Measurements from ENCODE around the gene KRTAP12-2. TPM values are rescaled to one million over a fixed set of nuclear protein-coding genes. Genes with fewer than 3 reads are reported as not detected.

KRTAP12-2 gene
- total RNA-seq, 2 donors from 2014 or later, result not detected

DNA sequence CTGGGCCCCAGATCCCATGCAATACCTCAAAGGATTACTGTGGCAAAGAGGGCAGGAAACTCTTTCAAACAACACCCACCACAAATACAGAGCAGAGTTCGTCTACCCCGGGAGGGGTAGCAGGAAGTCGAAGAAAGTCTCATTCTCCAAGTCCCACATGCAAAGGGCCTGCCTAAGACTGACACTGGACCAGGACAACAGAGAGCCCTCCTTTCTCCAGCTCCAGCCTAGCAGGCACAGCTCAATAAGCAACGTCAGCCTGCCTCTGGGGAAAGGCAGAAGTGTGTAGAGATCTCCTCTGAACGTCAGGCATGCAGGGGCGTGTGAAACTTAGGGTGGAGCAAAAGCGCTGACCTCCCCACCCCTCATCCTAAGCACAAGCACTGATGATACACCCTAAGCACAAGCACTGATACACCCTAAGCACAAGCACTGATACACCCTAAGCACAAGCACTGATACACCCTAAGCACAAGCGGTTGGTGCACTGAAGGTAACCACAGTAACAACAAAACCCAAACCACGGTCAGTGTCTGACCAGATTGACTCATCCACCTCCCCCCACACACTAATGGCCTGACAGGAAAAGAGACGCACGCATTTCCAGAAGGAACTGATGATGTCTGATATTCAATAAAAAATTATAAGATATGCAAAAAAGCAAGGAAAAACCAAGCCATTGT, 7.7 kb downstream of the KRTAP12-2 start:
- Mint-ChIP-seq H3K27me3 (ENCODE audit: low read depth) (no peaks in the 10 kb centered on the region), H3K27ac (no peak overlapping the region), H3K9me3 (peaks cover 9 to 21% of the 10 kb centered on the region in 2 donors), H3K36me3 (ENCODE audit: insufficient read depth in 2 of 2) (peaks cover 24% of the 10 kb centered on the region in 2 donors), H3K4me1 (ENCODE audit: low read depth) (peaks cover 43% of the 10 kb centered on the region), H3K4me3 (peak overlapping the region; percentile 66 to 72)
- ATAC-seq (replicated peaks in 1 of 2), result peak in 1 of 2 donors; percentile 23
- no peak for DNase-seq

DNA sequence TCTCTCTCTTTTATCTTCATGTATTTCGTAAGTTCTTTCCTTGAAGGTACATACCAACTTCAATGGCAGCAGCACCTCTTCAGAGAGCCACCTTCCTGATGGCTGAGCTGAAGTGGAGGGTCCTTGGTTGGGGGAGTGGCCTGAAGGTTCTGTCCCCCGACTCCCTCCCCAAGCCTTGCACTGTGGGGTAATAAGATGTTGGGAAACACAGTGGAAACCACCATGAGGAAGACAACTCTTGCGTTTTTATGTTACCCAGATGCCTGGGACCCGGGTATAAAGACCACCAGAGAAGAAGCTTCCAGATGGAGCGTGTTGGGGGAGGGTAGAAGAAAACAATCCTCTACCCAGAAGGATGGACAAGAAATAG, 8.2 kb downstream of the KRTAP12-2 start:
- Mint-ChIP-seq H3K9me3 (peaks cover 9 to 21% of the 10 kb centered on the region in 2 donors), H3K27me3 (ENCODE audit: low read depth) (no peaks in the 10 kb centered on the region), H3K4me3 (peak overlapping the region; percentile 66 to 72), H3K36me3 (ENCODE audit: insufficient read depth in 2 of 2) (peaks cover 28 to 29% of the 10 kb centered on the region in 2 donors), H3K27ac (no peak overlapping the region), H3K4me1 (ENCODE audit: low read depth) (peaks cover 46% of the 10 kb centered on the region)
- ATAC-seq (replicated peaks in 1 of 2) (no peak), DNase-seq (no peak)

DNA sequence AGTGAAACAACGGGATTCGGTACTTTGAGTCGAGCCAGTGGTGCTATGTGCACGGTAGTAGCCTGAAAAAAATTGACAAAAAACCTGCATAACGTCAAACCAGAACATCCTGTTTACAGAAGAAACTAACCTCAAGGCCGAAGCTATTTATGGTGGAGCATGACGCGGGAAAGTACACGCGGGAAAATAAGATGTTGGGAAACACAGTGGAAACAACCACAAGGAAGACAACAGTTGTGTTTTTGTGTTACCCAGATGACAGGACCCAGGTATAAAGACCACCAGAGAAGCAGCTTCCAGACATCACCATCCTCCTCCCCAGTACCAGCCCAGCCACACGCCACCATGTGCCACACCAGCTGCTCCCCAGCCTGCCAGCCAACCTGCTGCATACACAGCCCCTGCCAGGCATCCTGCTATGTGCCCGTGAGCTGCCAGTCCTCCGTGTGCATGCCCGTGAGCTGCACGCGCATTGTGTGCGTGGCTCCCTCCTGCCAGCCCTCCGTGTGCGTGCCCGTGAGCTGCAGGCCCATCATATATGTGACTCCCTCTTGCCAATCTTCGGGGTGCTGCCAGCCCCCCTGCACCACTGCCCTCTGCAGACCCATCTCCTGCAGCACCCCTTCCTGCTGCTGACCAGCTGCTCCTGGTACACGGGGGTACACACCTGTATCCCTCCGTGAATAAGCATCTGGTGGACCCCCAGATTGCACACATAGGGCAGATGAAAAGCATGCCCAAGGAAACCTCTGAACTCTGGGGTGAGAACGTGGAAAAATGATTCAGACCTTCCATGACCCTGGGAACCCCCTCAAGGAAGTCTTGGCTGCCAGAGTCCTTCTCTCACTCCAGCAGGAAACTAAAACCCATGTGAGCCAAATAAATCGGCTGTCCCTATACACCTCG, 8.8 kb downstream of the KRTAP12-2 start, which contains the start of gene KRTAP12-3:
Gene KRTAP12-3, plus strand, starts transcription at position 298 of the 906 bp plus-strand sequence. Its CDS starts 48 bp downstream, at position 346.
- Mint-ChIP-seq H3K4me3 (peak within 1 kb of the TSS; percentile 66 to 72), H3K27me3 (ENCODE audit: low read depth) (no peaks in the 10 kb centered on the region), H3K27ac (peak within 1 kb of the TSS; percentile 12), H3K4me1 (ENCODE audit: low read depth) (peaks cover 47% of the 10 kb centered on the region), H3K9me3 (peaks cover 9 to 21% of the 10 kb centered on the region in 2 donors), H3K36me3 (ENCODE audit: insufficient read depth in 2 of 2) (peaks cover 29 to 31% of the 10 kb centered on the region in 2 donors)
- ATAC-seq (replicated peaks in 1 of 2) (peak; percentile 68 to 80), DNase-seq (peak; percentile 15 to 22)

DNA sequence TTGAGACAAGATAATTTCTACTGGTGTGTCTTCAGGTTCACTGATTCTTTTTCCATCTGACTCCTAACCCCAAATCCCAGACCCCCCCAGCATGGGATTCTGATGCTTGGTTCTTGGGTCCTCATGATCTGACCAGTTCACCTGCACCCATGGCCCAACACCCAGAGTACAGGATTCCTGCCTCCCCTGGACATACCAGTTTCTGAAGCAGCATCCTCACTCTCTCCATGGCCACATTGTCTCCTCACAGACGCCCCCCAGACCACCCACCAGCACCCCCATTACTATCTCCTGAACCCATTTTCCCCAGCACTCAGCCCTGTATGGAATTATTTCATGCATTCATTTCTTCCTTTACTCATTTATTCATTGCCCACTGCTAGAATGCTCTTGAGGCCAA, 9.9 kb downstream of the KRTAP12-2 start:
- peak overlapping the region; percentile 8 to 72 for H3K4me3 Mint-ChIP-seq
- ATAC-seq (replicated peaks in 1 of 2), result no peak
- peaks cover 27 to 31% of the 10 kb centered on the region in 2 donors for H3K36me3 Mint-ChIP-seq (ENCODE audit: insufficient read depth in 2 of 2)
- peaks cover 47% of the 10 kb centered on the region for H3K4me1 Mint-ChIP-seq (ENCODE audit: low read depth)
- H3K27me3 Mint-ChIP-seq (ENCODE audit: low read depth), result no peaks in the 10 kb centered on the region
- no peak for DNase-seq
- peaks cover 9 to 16% of the 10 kb centered on the region in 2 donors for H3K9me3 Mint-ChIP-seq
- peak overlapping the region; percentile 12 for H3K27ac Mint-ChIP-seq

DNA sequence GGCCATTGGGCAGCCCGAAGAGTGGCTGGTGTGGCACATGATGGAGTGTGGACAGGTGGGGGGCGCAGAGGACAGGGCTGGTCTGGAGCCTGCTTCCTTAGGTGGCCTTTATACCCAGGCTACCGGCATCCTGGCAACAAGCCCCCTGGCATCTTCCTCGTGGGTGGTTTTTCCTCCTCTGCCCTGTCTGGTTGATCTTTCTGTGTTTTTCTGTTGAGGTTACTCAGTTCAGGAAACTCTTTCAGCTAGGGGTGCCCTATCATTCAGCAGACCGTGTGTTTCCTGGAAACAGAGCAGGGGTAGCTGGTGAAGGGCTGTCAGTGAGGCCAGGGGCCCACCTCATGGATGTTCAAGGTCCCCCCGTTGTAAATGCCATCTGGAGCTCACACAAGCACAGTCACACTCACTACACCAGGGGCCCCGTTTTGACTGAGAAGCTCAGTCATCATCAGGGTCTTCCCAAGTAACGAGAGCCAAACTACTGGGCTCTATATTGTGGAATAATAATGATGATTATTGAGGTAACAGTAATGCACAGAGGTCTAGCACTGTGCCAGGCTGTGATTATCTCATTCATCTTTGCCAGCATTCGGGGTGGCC, 12.1 kb downstream of the KRTAP12-2 start, which contains the start of gene KRTAP12-4:
Gene KRTAP12-4, minus strand, starts transcription at position 84 of the 600 bp plus-strand sequence. Its CDS starts 45 bp downstream, at position 39.
- H3K4me1 Mint-ChIP-seq (ENCODE audit: low read depth), result peaks cover 47% of the 10 kb centered on the region
- peaks cover 25 to 31% of the 10 kb centered on the region in 2 donors for H3K36me3 Mint-ChIP-seq (ENCODE audit: insufficient read depth in 2 of 2)
- ATAC-seq (replicated peaks in 1 of 2) (peak in 1 of 2 donors; percentile 19), DNase-seq (no peak)
- H3K9me3 Mint-ChIP-seq, result peaks cover 7 to 16% of the 10 kb centered on the region in 2 donors
- peak within 1 kb of the TSS; percentile 18 for H3K4me3 Mint-ChIP-seq
- peak within 1 kb of the TSS; percentile 55 for H3K27ac Mint-ChIP-seq
- H3K27me3 Mint-ChIP-seq (ENCODE audit: low read depth), result no peaks in the 10 kb centered on the region

DNA sequence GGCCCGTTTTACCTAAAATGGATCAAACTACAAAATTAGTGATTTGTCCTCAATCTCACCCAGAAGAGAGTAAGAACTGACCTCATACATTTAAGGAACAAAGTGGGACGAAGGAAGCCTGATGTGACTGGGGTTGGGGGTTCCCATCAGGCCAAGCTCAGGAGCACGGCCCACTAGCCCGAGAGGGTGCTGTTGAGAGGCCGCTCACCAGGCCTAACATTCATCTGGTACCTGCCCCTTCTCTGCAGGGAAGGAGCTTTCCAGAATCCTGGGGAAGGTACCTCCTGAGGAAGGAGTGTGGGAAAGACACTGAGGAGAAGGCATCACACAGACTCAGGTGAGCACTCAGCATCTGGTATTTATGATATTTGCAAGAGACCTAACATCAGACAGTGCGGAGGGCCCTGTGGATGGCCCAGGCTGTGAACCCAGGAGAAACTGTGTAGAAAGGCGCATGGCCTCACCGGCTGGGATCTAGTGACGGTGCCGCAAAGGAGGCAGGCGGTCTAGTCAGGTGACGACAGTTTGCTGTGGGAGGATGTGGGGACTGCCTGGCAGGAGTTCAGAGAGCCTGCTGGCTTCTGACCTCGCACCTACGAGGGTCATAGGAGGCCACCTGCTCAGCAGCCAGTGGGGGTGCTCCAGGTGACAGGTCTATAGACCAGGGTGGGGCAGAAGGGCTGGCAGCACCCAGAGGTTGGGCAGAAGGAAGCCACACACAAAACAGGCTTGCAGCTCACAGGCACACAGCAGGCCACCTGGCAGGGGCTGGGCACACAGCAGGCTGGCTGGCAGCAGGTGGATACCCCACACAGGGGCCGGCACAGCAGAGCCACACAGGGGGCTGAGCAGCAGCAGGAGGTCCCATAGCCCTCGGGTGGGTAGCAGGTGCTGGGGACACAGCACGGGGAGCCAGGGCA, 12.8 kb downstream of the KRTAP12-2 start:
- Mint-ChIP-seq H3K27me3 (ENCODE audit: low read depth) (no peaks in the 10 kb centered on the region), H3K27ac (peak overlapping the region; percentile 55), H3K4me1 (ENCODE audit: low read depth) (peaks cover 41% of the 10 kb centered on the region), H3K9me3 (peaks cover 7 to 16% of the 10 kb centered on the region in 2 donors), H3K36me3 (ENCODE audit: insufficient read depth in 2 of 2) (peaks cover 25 to 31% of the 10 kb centered on the region in 2 donors), H3K4me3 (peak overlapping the region; percentile 18)
- ATAC-seq (replicated peaks in 1 of 2) (peak in 1 of 2 donors; percentile 19), DNase-seq (peak in 1 of 2 donors; percentile 21)

DNA sequence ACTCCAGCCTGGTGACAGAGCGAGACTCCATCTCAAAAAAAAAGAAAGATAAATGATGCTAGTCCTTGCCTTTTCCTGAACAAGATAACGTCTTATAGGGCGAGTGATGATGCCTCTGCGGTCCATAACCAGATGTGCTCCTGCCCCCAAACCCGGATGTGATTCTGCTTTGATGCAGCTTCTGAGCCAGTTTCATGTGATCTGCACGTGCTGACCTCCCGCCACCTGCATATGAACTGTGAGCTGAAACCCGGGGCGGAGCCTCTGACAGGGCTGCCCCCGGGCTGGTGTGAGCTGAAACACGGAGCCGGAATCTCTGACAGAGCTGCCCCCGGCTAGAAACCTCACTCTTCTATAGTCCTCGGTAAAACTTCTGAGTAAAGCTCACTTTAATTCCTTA, 13.6 kb downstream of the KRTAP12-2 start:
- Mint-ChIP-seq H3K27me3 (ENCODE audit: low read depth) (no peaks in the 10 kb centered on the region), H3K36me3 (ENCODE audit: insufficient read depth in 2 of 2) (peaks cover 22 to 27% of the 10 kb centered on the region in 2 donors), H3K4me1 (ENCODE audit: low read depth) (peaks cover 33% of the 10 kb centered on the region), H3K9me3 (peaks cover 7 to 14% of the 10 kb centered on the region in 2 donors), H3K27ac (no peak overlapping the region), H3K4me3 (no peak overlapping the region)
- no peak for ATAC-seq (replicated peaks in 1 of 2)
- DNase-seq, result no peak

DNA sequence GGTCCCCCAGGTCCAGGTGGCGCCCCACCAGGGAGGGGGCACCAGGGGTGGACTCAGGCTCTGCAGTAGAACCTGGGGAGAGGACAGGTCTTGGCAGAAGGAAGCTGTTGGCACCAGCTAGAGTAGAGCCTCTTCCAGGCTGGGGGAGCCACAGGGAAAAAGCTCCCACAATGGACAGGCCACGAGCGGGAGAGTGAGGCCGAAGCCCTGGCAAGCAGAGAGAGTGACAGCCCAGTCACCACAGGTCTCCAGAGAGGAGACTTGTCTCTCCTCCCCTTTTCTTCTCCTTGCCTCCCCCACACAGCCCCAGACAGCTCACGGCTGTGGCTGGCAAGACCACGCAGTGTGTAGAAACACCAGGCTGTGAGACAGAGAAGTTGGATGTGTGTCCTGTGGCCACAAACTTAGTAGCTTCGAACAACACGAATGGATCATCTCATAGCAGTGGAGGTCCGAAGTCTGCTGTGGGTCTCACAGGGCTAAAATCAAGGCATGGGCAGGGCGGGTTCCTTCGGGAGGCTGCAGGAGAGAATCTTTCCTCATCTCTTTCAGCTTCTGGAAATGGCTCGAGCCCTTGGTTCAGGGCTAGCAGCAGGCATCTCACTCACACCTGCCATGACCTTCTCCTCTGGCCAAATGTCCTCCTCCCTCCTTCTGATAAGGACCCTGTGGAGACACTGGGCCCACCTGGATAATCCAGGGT, 15.6 kb downstream of the KRTAP12-2 start:
- no peak overlapping the region for H3K4me3 Mint-ChIP-seq
- no peaks in the 10 kb centered on the region for H3K27me3 Mint-ChIP-seq (ENCODE audit: low read depth)
- H3K4me1 Mint-ChIP-seq (ENCODE audit: low read depth), result peaks cover 16% of the 10 kb centered on the region
- ATAC-seq (replicated peaks in 1 of 2) (no peak), DNase-seq (no peak)
- H3K36me3 Mint-ChIP-seq (ENCODE audit: insufficient read depth in 2 of 2), result peaks cover 8 to 13% of the 10 kb centered on the region in 2 donors
- peaks cover 0 to 4% of the 10 kb centered on the region in 2 donors for H3K9me3 Mint-ChIP-seq
- peak overlapping the region; percentile 19 for H3K27ac Mint-ChIP-seq

DNA sequence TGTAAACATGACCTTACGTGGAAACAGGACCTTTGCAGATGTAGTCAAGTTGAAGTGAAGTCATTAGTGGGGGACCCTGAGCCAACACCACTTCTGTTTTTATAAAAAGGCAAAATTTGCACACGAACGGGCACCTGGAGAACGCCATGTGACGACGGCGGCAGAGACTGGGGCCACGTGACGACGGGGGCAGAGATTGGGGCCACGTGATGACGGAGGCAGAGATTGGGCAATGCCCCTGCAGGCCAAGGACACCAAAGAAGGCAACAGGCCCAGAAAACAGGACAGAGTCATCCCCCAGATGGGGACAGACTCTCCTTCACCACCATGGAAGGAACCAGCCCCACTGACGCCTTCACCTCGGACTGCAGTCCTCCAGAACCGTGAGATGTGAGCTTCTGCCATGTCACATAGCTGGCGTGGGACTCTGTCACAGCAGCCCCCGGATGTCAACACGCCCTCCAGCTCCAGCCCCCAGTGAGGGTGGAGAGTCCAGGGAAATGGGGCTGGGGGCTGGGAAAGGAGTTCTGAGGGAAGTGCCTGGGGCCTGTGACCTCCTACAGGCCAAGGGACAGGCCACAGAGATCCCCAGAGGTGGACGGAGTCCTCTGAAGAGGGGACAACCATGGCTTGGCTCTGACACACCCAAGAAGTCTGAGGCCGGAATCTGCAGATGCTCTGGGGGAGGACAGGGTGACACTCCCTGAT, 16.3 kb downstream of the KRTAP12-2 start:
- H3K27ac Mint-ChIP-seq, result no peak overlapping the region

DNA sequence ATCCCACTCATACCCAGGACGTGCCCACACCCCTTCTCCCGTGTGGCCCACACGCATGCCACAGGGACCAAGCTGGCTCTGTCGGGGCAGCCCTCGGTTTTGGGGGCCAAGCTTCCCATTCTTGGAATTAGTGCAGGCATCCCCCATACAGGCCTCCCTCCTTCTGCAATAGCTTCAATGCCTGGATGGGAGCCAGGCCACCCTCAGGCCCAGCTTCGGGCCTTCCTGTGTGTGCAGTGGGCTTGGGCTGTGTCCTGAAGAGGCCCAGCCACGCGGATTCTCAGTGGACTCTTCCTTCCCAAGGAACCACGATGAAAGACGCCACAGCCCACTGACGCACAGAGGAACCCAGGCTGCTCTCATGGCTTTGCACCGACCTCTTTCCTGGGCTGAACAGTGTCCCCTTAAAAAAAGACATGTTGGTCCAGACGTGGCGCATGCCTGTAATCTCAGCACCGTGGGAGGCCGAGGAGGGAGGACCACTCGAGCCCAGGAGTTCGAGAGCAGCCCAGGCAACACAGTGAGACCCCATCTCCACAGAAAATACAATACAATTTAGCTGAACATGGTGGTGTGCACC, 17.1 kb downstream of the KRTAP12-2 start:
- H3K4me3 Mint-ChIP-seq, result no peak overlapping the region
- peaks cover 10% of the 10 kb centered on the region for H3K4me1 Mint-ChIP-seq (ENCODE audit: low read depth)
- no peak overlapping the region for H3K27ac Mint-ChIP-seq
- peaks cover 2% of the 10 kb centered on the region in 2 donors for H3K9me3 Mint-ChIP-seq
- H3K27me3 Mint-ChIP-seq (ENCODE audit: low read depth), result no peaks in the 10 kb centered on the region
- peaks cover 9 to 14% of the 10 kb centered on the region in 2 donors for H3K36me3 Mint-ChIP-seq (ENCODE audit: insufficient read depth in 2 of 2)
- ATAC-seq (replicated peaks in 1 of 2) (no peak), DNase-seq (no peak)

More for the DNA sequence above, 16.3 kb downstream of the KRTAP12-2 start:
- Mint-ChIP-seq H3K4me1 (ENCODE audit: low read depth) (peaks cover 16% of the 10 kb centered on the region), H3K27me3 (ENCODE audit: low read depth) (no peaks in the 10 kb centered on the region), H3K9me3 (peaks cover 0 to 2% of the 10 kb centered on the region in 2 donors), H3K4me3 (no peak overlapping the region), H3K36me3 (ENCODE audit: insufficient read depth in 2 of 2) (peaks cover 7 to 11% of the 10 kb centered on the region in 2 donors)
- ATAC-seq (replicated peaks in 1 of 2) (no peak), DNase-seq (no peak)
